DOHH2 (cell line): Measurements from ENCODE around the gene PRSS38.

Experiments
- EZH2phosphoT487 ChIP-seq: fragments of 200-600 bp; sonication (generic); IDR thresholded peaks from 2 replicates; pipeline ENCODE4 v1.6.1; 2017; ENCODE audit warnings: borderline replicate concordance, mild to moderate bottlenecking, antibody characterized with exemption, low read length, moderate library complexity, mixed read lengths
- TF ChIP-seq, protein P1 (sequence below): fragments of 200-600 bp; sonication (generic); IDR thresholded peaks from one replicate; pipeline ENCODE4 v1.5.1; 2014; ENCODE audit warnings: antibody characterized with exemption, mild to moderate bottlenecking, low read depth, low read length; ENCODE audit not compliant: poor library complexity, severe bottlenecking

DNA sequence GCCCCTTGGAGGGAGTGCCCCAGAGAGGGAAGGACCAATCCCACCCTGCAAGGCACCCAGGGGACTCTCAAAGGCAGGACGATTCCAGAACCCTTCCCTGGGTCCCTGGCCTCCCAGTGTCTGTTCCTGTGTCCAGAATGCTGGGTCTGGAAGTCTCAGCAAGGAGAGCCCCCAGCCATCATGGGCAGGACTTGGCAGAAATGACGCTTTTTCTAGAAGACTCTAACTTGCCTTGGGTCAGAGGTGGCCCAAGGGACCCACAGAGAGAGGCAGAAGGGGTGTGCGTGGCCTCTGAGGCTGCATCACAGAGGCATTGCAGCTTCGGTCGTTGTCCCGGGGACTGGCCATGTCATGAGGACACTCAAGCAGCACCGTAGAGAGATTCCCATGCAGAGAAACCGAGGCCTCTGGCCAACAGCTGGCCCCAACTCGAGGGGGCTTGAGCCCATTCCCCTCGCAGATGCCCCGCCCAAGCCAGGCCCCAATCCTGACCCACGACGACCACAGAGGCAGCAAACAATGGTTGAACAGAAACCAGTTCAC is 74.5 kb downstream of the PRSS38 start:
- no peak for TF ChIP-seq EZH2phosphoT487
- TF ChIP-seq, protein P1, sequence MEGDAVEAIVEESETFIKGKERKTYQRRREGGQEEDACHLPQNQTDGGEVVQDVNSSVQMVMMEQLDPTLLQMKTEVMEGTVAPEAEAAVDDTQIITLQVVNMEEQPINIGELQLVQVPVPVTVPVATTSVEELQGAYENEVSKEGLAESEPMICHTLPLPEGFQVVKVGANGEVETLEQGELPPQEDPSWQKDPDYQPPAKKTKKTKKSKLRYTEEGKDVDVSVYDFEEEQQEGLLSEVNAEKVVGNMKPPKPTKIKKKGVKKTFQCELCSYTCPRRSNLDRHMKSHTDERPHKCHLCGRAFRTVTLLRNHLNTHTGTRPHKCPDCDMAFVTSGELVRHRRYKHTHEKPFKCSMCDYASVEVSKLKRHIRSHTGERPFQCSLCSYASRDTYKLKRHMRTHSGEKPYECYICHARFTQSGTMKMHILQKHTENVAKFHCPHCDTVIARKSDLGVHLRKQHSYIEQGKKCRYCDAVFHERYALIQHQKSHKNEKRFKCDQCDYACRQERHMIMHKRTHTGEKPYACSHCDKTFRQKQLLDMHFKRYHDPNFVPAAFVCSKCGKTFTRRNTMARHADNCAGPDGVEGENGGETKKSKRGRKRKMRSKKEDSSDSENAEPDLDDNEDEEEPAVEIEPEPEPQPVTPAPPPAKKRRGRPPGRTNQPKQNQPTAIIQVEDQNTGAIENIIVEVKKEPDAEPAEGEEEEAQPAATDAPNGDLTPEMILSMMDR = no peak
